Colonic mucosa (tissue), 4 donors: ENCODE data around the gene GHRH. TPM values are rescaled to one million over a fixed set of nuclear protein-coding genes. Genes with fewer than 3 reads are reported as not detected.

Source experiments
- DNase-seq: peaks from one replicate; pipeline ENCODE4 v3.0.0-alpha.2; 2020
- H3K27ac ChIP-seq: fragments of 200-600 bp; one replicate; pipeline ENCODE4 v1.8.0; 2021
- H3K27me3 ChIP-seq: fragments of 200-600 bp; one replicate; pipeline ENCODE4 v1.8.0; 2021
- H3K36me3 ChIP-seq: fragments of 200-600 bp; one replicate; pipeline ENCODE4 v1.8.0; 2021
- H3K4me1 ChIP-seq: fragments of 200-600 bp; one replicate; pipeline ENCODE4 v1.8.0; 2021; ENCODE audit warnings: mild to moderate bottlenecking
- H3K4me3 ChIP-seq: fragments of 200-600 bp; one replicate; pipeline ENCODE4 v1.8.0; 2021
- H3K9ac ChIP-seq, 2 donors: one replicate each; pipeline ENCODE4 v1.7.0; 2013; ENCODE audit warnings: control low read depth in 2 of 2, low read depth in 2 of 2, low read length in 2 of 2
- H3K9me3 ChIP-seq: fragments of 200-600 bp; one replicate; pipeline ENCODE4 v1.8.0; 2021
- intact Hi-C: fragments of 100-400 bp; cut with DNase I; formaldehyde crosslinking; loops from one replicate; pipeline ENCODE4 v1.14.1; 2022
- total RNA-seq, 2 donors: library from RNA; stranded (reverse); fragmentation: NEBNext Ultra II Directional in 1 of 2; extraction: Animal tissue kit (Norgen Biotek cat#: 25700) in 1 of 2; gene quantifications; one replicate each; pipeline ENCODE4 v1.2.1, GENCODE V29; 2021
- TF ChIP-seq, protein P1 (sequence below): fragments of 200-600 bp; IDR thresholded peaks from one replicate; pipeline ENCODE4 v1.8.0; 2022; ENCODE audit warnings: antibody characterized with exemption, mild to moderate bottlenecking
- donor health status: healthy.
- donor health status: DM: no; HTN: no; CAD: no.
- donor health status: DM: no; HTN: no; CAD: no.

GHRH gene
- total RNA-seq, 2 donors from 2014 or later = not detected

DNA sequence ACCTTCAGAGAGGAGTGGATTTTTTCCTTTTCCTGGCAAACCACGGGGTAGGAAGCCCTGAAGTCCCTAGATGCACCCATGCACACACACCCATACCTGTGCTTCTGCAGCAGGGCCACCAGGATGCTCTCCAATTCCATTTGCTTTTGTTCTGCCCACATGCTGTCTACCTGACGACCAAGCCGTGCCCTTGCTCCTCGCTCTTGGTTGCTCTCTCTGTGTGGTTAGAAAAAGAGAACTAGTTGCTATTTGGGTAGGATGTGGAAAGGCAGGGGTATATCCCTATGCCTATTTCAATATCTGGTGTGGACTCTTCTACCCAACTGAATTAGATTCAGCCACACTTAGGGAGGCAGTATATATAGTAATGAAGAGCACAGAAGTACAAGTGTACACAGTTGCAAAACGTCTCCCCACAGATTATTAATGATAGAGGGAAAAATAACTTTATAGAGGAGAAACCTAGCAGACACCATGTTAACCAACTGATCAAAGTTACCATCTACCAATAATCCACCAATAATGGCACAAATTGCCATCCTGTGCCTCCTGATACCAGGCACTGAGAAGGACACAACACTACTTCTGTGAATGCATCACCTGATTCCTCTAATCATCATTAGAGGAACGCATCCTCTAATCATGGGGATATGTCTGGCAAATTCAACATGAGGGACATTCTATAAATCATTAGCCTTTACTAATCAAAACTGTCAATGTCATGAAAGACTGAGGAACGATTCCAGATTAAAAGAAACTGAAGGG, 7.3 kb downstream of the GHRH start:
- intact Hi-C loops = no loop called here
- no peak for DNase-seq
- H3K36me3 ChIP-seq = no peaks in the 10 kb centered on the region
- H3K4me3 ChIP-seq = no peak overlapping the region
- H3K9me3 ChIP-seq = no peaks in the 10 kb centered on the region
- H3K9ac ChIP-seq = no peak overlapping the region
- TF ChIP-seq, protein P1, sequence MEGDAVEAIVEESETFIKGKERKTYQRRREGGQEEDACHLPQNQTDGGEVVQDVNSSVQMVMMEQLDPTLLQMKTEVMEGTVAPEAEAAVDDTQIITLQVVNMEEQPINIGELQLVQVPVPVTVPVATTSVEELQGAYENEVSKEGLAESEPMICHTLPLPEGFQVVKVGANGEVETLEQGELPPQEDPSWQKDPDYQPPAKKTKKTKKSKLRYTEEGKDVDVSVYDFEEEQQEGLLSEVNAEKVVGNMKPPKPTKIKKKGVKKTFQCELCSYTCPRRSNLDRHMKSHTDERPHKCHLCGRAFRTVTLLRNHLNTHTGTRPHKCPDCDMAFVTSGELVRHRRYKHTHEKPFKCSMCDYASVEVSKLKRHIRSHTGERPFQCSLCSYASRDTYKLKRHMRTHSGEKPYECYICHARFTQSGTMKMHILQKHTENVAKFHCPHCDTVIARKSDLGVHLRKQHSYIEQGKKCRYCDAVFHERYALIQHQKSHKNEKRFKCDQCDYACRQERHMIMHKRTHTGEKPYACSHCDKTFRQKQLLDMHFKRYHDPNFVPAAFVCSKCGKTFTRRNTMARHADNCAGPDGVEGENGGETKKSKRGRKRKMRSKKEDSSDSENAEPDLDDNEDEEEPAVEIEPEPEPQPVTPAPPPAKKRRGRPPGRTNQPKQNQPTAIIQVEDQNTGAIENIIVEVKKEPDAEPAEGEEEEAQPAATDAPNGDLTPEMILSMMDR = no peak
- H3K27ac ChIP-seq = no peak overlapping the region
- no peaks in the 10 kb centered on the region for H3K4me1 ChIP-seq
- H3K27me3 ChIP-seq = no peaks in the 10 kb centered on the region

DNA sequence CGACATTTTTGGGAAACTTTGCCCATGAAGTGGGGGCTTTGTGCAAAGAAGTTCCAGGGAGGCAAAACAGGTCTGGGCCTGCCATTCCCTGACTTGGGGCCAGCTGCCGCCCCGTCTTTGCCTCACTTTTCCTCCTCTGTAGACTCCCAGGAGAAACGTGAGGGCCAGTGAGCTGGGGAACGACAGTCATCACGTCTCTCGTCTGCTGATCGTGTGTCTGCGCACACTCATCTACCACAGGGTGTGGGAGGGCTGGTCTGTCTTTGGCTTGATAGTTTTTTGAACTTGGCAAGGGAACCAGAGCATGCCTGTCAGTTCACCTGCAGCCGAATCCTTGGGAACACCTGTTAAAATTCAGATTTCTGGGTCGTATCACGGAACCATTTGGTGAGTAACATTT, 8.5 kb downstream of the GHRH start:
- intact Hi-C loops = no loop called here
- H3K27me3 ChIP-seq = no peaks in the 10 kb centered on the region
- no peak overlapping the region for H3K4me3 ChIP-seq
- no peak overlapping the region for H3K27ac ChIP-seq
- H3K36me3 ChIP-seq = no peaks in the 10 kb centered on the region
- DNase-seq = no peak
- no peaks in the 10 kb centered on the region for H3K4me1 ChIP-seq
- H3K9me3 ChIP-seq = no peaks in the 10 kb centered on the region
- H3K9ac ChIP-seq = no peak overlapping the region
- TF ChIP-seq, protein P1 = no peak

DNA sequence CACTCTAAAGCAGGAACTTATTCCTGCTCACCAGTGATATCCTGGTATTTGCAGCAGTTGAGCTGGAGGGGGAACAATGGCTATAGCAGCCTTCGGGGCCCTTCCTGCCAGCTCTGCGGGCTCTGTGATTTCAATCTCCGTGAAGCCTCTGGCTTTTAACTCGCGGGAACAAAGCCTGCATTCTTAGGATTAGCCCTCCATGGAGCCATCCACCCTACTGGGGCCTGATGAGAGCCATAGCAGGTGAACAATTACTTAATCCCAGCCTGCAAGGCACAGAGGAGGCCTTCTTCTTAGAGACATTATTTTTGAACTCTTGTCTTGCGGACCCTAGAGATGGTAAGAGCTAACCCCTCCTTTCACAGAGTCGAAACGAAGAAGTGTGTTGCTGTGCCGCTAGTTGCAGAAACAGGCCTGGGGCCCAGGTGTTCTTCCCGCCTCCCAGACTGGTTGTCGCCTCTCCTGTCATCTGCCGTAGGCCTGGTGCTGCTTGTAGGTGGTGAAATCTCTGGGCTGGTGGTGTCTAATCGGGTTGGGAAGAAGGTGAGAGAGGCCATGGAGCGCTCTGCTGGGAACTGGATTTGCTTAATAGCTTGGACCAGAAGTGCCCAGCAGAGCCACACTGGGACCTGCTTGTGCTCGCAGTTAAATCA, 9.7 kb downstream of the GHRH start:
- Histone ChIP-seq H3K27ac (no peak overlapping the region), H3K9ac (no peak overlapping the region), H3K4me1 (no peaks in the 10 kb centered on the region), H3K36me3 (no peaks in the 10 kb centered on the region), H3K9me3 (no peaks in the 10 kb centered on the region), H3K27me3 (no peaks in the 10 kb centered on the region), H3K4me3 (no peak overlapping the region)
- DNase-seq = no peak
- intact Hi-C loops = no loop called here
- TF ChIP-seq, protein P1 = no peak

DNA sequence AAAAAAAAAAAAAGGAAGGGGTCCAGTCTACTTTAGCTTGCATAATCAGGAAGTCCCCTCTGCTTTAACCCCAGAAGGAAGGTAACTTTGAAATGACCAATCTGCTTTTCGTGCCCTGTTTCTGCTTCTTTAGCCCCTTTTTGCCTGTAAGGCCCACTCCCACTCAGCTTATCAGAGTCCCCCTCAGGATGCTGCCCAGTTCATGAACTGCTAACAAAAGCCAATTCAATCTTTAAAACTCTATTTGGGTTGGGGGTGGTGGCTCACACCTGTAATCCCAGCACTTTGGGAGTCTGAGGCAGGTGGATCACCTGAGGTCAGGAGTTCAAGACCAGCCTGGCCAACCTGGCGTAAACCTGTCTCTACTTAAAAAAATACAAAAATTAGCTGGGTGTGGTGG, 12.3 kb downstream of the GHRH start:
- no peak overlapping the region for H3K4me3 ChIP-seq
- H3K9ac ChIP-seq = no peak overlapping the region
- no peaks in the 10 kb centered on the region for H3K36me3 ChIP-seq
- no peaks in the 10 kb centered on the region for H3K9me3 ChIP-seq
- H3K27ac ChIP-seq = no peak overlapping the region
- intact Hi-C loops = no loop called here
- no peaks in the 10 kb centered on the region for H3K4me1 ChIP-seq
- no peak for DNase-seq
- TF ChIP-seq, protein P1 = no peak
- no peaks in the 10 kb centered on the region for H3K27me3 ChIP-seq

DNA sequence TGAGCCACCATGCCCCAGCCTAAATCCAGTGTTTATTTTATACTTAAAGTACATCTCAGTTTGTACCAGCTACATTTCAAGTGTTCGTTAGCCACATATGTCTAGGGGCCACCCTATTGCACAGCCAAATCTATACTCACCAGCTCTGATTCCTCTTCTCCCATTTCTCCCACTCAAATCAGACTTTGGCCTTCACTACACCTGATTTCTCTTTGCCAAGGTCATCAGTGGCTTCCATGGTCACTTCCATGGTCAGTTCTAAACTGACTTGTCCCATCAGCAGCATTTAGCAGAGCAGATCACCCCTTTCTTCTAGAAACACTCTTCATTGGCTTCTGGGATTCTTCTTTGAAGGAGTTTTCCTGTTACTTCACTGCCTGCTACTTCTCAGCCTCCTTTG, 14.1 kb downstream of the GHRH start:
- intact Hi-C loops = no loop called here
- no peak overlapping the region for H3K4me3 ChIP-seq
- DNase-seq = no peak
- no peaks in the 10 kb centered on the region for H3K9me3 ChIP-seq
- H3K9ac ChIP-seq = no peak overlapping the region
- no peak overlapping the region for H3K27ac ChIP-seq
- no peaks in the 10 kb centered on the region for H3K36me3 ChIP-seq
- H3K4me1 ChIP-seq = no peaks in the 10 kb centered on the region
- H3K27me3 ChIP-seq = no peaks in the 10 kb centered on the region
- TF ChIP-seq, protein P1 = no peak
